ENCODE results near the gene SLC39A11.
A peak's percentile ranks its signal among the peaks of the same experiment; 100 is the strongest.
"Not testable (repeated sequence)": the region's sequence is repeated elsewhere in the genome, so short reads cannot be mapped to it uniquely, and the experiment has no call there.

SLC39A11 gene

GRCh38 chr17:73092523-73093135 lies at the start of gene SLC39A11:
TSS of gene SLC39A11 (minus strand) at chr17:73092688. CDS start at chr17:73088764, 3,924 bp downstream.
- DNase-seq (ENCODE audit: low read depth in 2 of 2): peak; percentile 86

GRCh38 chr17:73141411-73141810 lies 48.9 kb upstream of the SLC39A11 start:
- no peak for DNase-seq (ENCODE audit: low read depth in 2 of 2)

GRCh38 chr17:73140566-73140965 lies 48.1 kb upstream of the SLC39A11 start:
- no peak for DNase-seq (ENCODE audit: low read depth in 2 of 2)

DNA sequence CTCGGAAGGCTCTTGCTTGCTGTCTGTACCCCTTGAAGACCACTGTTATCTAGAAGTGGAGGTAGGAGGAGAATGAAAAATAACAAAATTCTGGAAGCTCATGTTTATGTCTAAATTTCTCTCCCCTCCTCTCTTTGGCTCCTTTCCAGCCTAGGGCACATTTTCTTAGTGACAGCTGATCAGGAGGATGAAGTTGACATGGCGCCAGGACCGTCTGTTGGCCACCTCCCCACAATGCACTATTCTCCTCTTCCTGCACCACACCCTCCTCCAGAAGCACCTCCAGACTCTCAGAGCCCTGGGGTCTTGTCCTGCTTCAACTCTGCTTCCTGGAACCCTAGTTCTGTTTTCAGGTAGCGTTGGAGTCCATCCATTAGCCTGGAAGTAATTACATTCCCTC lies 46.8 kb upstream of the SLC39A11 start:
- DNase-seq (ENCODE audit: low read depth in 2 of 2): no peak

DNA sequence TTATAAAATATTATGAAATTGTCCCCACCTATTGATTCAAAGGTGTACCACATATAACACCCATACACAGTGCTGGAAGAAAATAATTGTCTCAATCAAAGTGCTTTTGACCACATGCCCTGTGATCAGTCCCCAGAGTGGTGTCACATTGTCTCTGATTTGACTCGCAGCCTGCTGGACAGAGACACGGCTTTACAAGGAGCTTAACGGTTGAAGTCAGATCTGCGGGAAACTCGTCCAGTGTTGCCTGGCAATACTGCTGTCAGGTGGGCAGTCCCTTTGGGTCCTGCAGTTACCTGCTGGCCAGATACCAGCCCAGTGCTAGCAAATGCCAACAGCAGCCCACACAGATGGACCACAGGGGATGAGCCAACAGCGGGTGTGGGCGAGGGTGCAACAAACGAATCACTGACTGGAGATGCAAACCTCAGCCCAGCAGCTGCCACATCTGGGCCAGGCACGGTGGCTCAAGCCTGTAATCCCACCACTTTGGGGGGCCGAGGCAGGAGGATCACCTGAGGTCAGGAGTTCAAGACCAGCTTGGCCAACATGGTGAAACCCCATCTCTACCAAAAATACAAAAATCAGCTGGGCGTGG lies 46.2 kb upstream of the SLC39A11 start:
- no peak for DNase-seq (ENCODE audit: low read depth in 2 of 2)

- no peak for DNase-seq (ENCODE audit: low read depth in 2 of 2)
Observed at GRCh38 chr17:73137376-73137775, 44.9 kb upstream of the SLC39A11 start.

GRCh38 chr17:73135766-73136165 lies 43.3 kb upstream of the SLC39A11 start:
- DNase-seq (ENCODE audit: low read depth in 2 of 2): no peak

GRCh38 chr17:73133911-73134649 lies 41.6 kb upstream of the SLC39A11 start:
- no peak for DNase-seq (ENCODE audit: low read depth in 2 of 2)

- no peak for DNase-seq (ENCODE audit: low read depth in 2 of 2)
Observed at GRCh38 chr17:73132085-73132492, 39.6 kb upstream of the SLC39A11 start.

DNA sequence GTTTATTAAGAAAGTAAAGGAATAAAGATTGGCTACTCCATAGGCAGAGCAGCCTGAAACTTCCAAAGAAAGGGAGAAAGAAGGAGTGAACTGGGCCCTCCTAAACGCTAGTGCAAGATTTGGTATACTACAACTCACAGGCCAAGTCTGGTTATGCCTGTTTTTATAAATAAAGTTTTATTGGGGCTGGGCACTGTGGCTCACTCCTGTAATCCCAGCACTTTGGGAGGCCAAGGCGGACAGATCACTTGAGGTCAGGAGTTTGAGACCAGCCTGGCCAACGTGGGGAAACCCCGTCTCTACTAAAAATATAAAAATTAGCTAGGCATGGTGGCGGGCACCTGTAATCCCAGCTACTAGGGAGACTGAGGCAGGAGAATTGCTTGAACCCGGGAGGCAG lies 39.0 kb upstream of the SLC39A11 start:
- DNase-seq (ENCODE audit: low read depth in 2 of 2): not testable (repeated sequence)

DNA sequence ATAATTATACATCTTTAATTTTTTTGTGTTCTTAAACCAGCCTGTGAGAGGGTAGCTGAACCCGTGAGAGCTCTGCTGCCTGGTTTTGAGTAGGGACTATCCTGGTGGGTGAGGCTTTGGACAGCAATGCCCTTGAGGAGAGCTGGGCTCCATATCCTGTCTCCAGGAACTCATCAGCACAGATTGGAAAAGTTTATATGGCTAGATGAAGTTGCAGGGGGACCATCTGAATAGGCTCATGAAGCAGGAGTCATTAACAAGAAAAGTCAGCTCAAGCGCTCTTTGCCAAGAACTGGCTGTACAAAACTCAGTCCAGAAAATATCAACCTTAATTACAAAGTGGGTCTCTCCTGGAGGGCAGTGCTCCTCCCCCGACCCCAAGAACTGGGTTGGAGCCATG lies 38.5 kb upstream of the SLC39A11 start:
- no peak for DNase-seq (ENCODE audit: low read depth in 2 of 2)

DNA sequence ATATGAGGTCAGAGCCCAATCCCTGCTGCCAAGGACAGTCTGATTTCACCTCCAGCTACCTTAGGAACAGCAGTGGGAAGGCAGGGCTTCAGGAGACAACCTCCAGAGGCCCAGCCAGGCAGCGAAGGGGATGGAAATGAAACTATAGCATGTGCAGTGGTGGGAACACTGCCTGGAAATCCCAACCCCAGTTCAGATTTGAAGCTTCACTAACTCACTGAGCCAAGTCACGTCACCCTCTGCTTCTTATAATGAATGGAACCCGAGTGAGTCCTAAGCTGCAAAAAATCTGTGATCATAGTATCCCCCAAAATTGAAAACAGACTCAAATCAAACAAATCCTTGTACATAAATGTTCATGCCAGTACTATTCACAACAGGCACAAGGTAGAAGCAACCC lies 36.0 kb upstream of the SLC39A11 start:
- DNase-seq (ENCODE audit: low read depth in 2 of 2): no peak

DNA sequence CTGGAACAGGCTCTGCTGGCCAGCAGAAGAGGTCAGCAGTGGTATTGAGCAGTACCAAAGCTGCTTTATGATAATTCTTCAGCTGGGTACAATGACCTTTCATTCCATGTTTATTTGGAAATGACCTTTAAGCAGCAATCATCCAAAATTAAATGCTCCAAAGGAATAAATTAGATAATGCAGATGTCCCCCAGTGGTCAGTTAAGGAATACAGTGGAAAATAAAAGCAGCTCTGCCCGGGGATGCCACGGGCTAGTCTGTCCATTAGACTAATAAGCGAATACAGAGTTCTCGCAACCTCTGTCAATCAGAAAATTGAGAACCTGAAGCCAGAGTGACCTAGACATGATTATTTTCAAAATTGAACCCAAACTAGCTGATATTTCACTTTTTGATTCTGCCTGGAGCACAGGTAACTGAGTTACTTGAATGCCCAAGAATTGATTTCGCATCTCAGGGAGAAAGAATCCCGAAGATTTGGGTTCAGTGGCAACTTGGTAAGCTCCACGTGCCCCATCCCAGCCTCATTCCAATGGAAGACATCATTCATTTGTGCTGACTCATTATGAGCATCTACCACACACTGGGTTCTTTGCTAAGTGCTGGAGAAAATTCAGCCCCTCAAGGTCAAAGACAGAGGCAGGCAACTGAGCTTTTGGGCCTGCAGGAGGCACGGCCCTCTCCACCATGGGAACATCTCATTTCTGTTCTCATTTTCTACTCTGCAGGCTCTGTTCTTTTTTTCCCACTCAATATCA lies 34.4 kb upstream of the SLC39A11 start:
- DNase-seq (ENCODE audit: low read depth in 2 of 2): no peak

DNA sequence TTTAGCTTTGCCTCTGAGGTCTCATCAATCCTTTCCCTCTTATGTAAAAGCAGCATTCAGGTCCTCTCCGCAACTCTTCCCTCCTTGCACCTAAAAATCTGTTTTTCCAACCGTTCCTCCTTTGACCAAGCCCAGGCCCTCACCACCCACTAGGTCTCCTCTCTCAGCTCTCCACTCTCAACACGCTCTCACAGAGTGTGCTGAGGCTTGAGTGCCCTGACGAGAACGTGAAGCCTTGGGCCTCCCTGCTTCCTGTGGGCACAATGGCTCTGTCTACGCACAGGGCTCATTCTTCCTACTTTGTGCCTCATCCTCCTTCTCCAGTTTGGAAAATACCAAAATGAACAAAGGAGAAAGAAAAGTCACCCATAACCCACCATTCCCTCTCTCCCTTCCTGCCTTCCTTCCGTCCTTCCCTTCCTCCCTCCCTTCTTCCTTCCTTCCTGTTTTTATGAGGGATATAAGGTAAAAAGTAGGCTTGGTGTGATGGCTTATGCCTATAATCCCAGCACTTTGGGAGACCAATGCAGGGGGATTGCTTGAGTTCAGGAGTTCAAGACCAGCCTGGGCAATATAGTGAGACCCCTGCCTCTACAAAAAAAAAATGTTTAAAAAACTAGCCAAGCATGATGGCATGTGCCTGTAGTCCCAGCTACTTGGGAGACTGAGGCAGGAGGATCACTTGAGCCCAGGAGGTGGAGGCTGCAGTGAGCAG lies 31.3 kb upstream of the SLC39A11 start:
- no peak for DNase-seq (ENCODE audit: low read depth in 2 of 2)

DNA sequence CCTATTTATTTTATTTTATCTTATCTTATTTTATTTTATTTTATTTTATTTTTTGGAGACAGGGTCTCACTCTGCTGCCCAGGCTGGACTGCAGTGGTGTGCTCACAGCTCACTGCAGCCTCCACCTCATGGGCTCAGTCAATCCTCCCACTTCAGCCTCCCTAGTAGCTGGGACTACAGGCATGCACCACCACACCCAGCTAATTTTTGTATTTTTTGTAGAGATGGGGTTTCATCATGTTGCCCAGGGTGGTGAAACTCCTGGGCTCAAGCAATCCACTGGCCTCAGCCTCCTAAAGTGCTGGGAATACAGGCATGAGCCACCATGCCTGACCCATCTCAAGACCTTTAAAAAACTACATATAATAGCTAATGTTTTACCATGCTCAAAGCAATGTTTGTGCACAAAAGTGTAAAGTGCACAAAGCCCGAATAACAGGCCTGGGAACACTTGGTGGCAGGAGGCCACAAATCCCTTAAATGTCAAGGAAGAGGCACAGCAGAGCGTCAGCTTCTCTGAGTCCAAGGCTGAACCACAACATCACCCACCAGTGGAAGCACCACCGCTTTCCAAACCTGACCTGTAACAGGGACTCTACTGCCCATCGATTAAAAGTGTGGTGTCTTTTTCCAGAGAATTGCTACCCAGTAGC lies 30.6 kb upstream of the SLC39A11 start:
- no peak for DNase-seq (ENCODE audit: low read depth in 2 of 2)

- DNase-seq (ENCODE audit: low read depth in 2 of 2): no peak
Observed at GRCh38 chr17:73121506-73121905, 29.0 kb upstream of the SLC39A11 start.

GRCh38 chr17:73119631-73120030 lies 27.1 kb upstream of the SLC39A11 start:
- no peak for DNase-seq (ENCODE audit: low read depth in 2 of 2)

GRCh38 chr17:73118951-73119391 lies 26.5 kb upstream of the SLC39A11 start:
- DNase-seq (ENCODE audit: low read depth in 2 of 2): no peak

DNA sequence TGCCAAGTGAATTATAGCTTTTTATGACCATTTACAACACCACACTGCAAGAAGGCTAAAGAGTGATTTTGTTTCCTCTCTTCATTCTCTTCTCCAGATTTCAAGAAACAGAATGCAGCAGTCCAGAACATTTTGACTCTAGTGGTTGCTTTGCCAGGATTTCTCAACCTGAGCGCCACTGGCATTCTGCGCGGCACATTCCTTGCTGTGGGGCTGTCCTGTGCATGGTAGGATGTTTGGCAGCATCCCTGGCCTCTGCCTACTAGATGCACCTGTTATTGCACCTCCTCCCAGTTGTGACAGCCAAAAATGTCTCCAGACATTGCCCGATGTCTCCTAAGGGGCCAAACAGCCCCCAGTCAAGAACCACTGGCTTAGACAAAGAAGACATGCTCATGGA lies 25.7 kb upstream of the SLC39A11 start:
- DNase-seq (ENCODE audit: low read depth in 2 of 2): no peak

- DNase-seq (ENCODE audit: low read depth in 2 of 2): no peak
Observed at GRCh38 chr17:73112246-73112645, 19.8 kb upstream of the SLC39A11 start.

GRCh38 chr17:73111386-73111785 lies 18.9 kb upstream of the SLC39A11 start:
- no peak for DNase-seq (ENCODE audit: low read depth in 2 of 2)

Data from stimulated activated CD8-positive, alpha-beta memory T cell treated with anti-CD3 and anti-CD28 coated beads, Interleukin-2, amount 100 ng/mL, for 48 hours (primary cell).